ENCODE measurements around the gene TEX19. TPM values are rescaled to one million over a fixed set of nuclear protein-coding genes. Genes with fewer than 3 reads are reported as not detected.

Gene TEX19
- total and polyA plus RNA-seq, 2 experiments from 2014 or later, result 0.10 to 0.66 TPM

GRCh38 chr17:82343560-82343959 is 15.5 kb upstream of the TEX19 start:
- ATAC-seq (peak; percentile 56), DNase-seq (ENCODE audit: low spot score) (peak; percentile 29)
- Histone ChIP-seq H3K9me2 (ENCODE audit: insufficient read depth) (no peaks in the 10 kb centered on the region), H3K4me3 (no peak overlapping the region), H3K27me3 (ENCODE audit: insufficient read depth) (no peaks in the 10 kb centered on the region), H3K79me2 (replicated peaks; ENCODE audit: insufficient read depth) (no peaks in the 10 kb centered on the region), H3F3A (replicated peaks; ENCODE audit: low read depth) (no peaks in the 10 kb centered on the region), H3K4me1 (ENCODE audit: insufficient read depth) (no peaks in the 10 kb centered on the region), H2AFZ (no peak overlapping the region), H3K4me2 (no peak overlapping the region), H3K27ac (ENCODE audit: low read depth) (no peak overlapping the region), H3K36me3 (ENCODE audit: insufficient read depth) (no peaks in the 10 kb centered on the region), H4K20me1 (replicated peaks; ENCODE audit: insufficient read depth) (no peaks in the 10 kb centered on the region)
- H3K4me3 Mint-ChIP-seq, result no peak overlapping the region
- H3K9me3 Mint-ChIP-seq, result peaks cover 15% of the 10 kb centered on the region
- H3K27ac Mint-ChIP-seq, result no peak overlapping the region
- peaks cover 17% of the 10 kb centered on the region for H3K27me3 Mint-ChIP-seq (ENCODE audit: insufficient read depth, low read depth, poor library complexity)
- TF ChIP-seq CTCF (conservative IDR thresholded peaks at IDR 0.05; ENCODE audit: low read depth in 2 of 2), result no peak
- no peak for TF ChIP-seq ZNF462 (CRISPR knock-in tag; IDR thresholded peaks at IDR 0.05)
- peaks cover 4% of the 10 kb centered on the region for H3K36me3 Mint-ChIP-seq (ENCODE audit: low read depth)
- peaks cover 13% of the 10 kb centered on the region; the same call in 2 of the 3 replicates for H3K4me1 Mint-ChIP-seq

- Histone ChIP-seq H3K4me2 (no peak overlapping the region), H3F3A (replicated peaks; ENCODE audit: low read depth) (no peaks in the 10 kb centered on the region), H2AFZ (no peak overlapping the region), H3K4me1 (ENCODE audit: insufficient read depth) (no peaks in the 10 kb centered on the region), H3K79me2 (replicated peaks; ENCODE audit: insufficient read depth) (no peaks in the 10 kb centered on the region), H3K27me3 (ENCODE audit: insufficient read depth) (no peaks in the 10 kb centered on the region), H3K4me3 (no peak overlapping the region), H3K36me3 (ENCODE audit: insufficient read depth) (no peaks in the 10 kb centered on the region), H4K20me1 (replicated peaks; ENCODE audit: insufficient read depth) (no peaks in the 10 kb centered on the region), H3K9me2 (ENCODE audit: insufficient read depth) (no peaks in the 10 kb centered on the region), H3K27ac (ENCODE audit: low read depth) (no peak overlapping the region)
- H3K4me3 Mint-ChIP-seq, result no peak overlapping the region
- H3K36me3 Mint-ChIP-seq (ENCODE audit: low read depth), result peaks cover 4% of the 10 kb centered on the region
- peaks cover 15% of the 10 kb centered on the region for H3K9me3 Mint-ChIP-seq
- H3K27ac Mint-ChIP-seq, result no peak overlapping the region
- no peak for ATAC-seq
- no peak for TF ChIP-seq ZNF331 (CRISPR knock-in tag; IDR thresholded peaks at IDR 0.05; ENCODE audit: low read depth)
- TF ChIP-seq JUNB (IDR thresholded peaks at IDR 0.05; ENCODE audit: unreplicated experiment), result no peak
- no peak for TF ChIP-seq STAT1 (IDR thresholded peaks at IDR 0.05; ENCODE audit: unreplicated experiment)
- TF ChIP-seq ETS1 (IDR thresholded peaks at IDR 0.05), result no peak
- TF ChIP-seq NANOG (IDR thresholded peaks at IDR 0.05; ENCODE audit: borderline replicate concordance), result no peak
- DNase-seq (ENCODE audit: low spot score), result no peak
- peaks cover 6% of the 10 kb centered on the region; the same call in 2 of the 3 replicates for H3K4me1 Mint-ChIP-seq
- peaks cover 10% of the 10 kb centered on the region for H3K27me3 Mint-ChIP-seq (ENCODE audit: insufficient read depth, low read depth, poor library complexity)
Measured at GRCh38 chr17:82344175-82344907, 14.7 kb upstream of the TEX19 start.

All from GM23338 (cell line).